Fibroblast of lung (primary cell): Measurements from ENCODE around the gene C5AR1.

Experiments used
- CTCF ChIP-seq, 2 donors: IDR thresholded peaks in 1 of 2; conservative IDR thresholded peaks in 1 of 2; 1 replicate in 1 of 2; 2 replicates in 1 of 2; pipeline ENCODE4 v1.5.1; 2011 to 2012; ENCODE audit warnings: low read length in 2 of 2, control low read depth in 1 of 2, inconsistent platforms in 1 of 2, low read depth in 1 of 2, mild to moderate bottlenecking in 1 of 2
- EZH2 ChIP-seq: IDR thresholded peaks from 2 replicates; pipeline ENCODE4 v1.5.1; 2012; ENCODE audit warnings: low read length, control low read depth, mild to moderate bottlenecking; ENCODE audit errors: missing control alignments

- TF ChIP-seq CTCF (conservative IDR thresholded peaks at IDR 0.05 in 1 of 2, IDR thresholded peaks at IDR 0.05 in 1 of 2; ENCODE audit: low read depth in 1 of 2, low read length in 2 of 2) (no peak), EZH2 (no peak)
Observed at GRCh38 chr19:47315125-47315821, 5.6 kb downstream of the C5AR1 start.
